CD14-positive monocyte (primary cell): ENCODE results near the gene SLC37A1. TPM values are rescaled to one million over a fixed set of nuclear protein-coding genes. Genes with fewer than 3 reads are reported as not detected.
A peak's percentile ranks its signal among the peaks of the same experiment; 100 is the strongest.

Experiments used
- DNase-seq, 3 donors: peaks; one replicate each; pipeline ENCODE4 v3.0.0-alpha.2; 2011 to 2022
- H2AFZ ChIP-seq: 2 replicates; pipeline ENCODE4 v1.6.0; 2012; ENCODE audit warnings: mild to moderate bottlenecking, low read depth, low read length, inconsistent platforms; ENCODE audit not compliant: insufficient read depth, poor library complexity, severe bottlenecking
- H3K27ac ChIP-seq, 2 donors: 1 replicate in 1 of 2; 2 replicates in 1 of 2; pipeline ENCODE4 v1.5.1; 2012 to 2013; ENCODE audit warnings: low read length in 2 of 2, control low read depth in 1 of 2, inconsistent platforms in 1 of 2, low read depth in 1 of 2, mild to moderate bottlenecking in 1 of 2
- H3K27me3 ChIP-seq, 2 donors: one replicate each; pipeline versions ENCODE4 v1.6.0 to v1.6.1; 2011 to 2013; ENCODE audit warnings: low read length in 2 of 2; ENCODE audit not compliant: control insufficient read depth in 2 of 2, insufficient read depth in 2 of 2
- H3K36me3 ChIP-seq, 2 donors: replicated peaks in 1 of 2; 1 replicate in 1 of 2; 2 replicates in 1 of 2; pipeline versions ENCODE4 v1.5.1 to v1.6.1; 2012 to 2013; ENCODE audit warnings: low read length in 2 of 2, control low read depth in 1 of 2, inconsistent platforms in 1 of 2, mild to moderate bottlenecking in 1 of 2; ENCODE audit not compliant: insufficient read depth in 2 of 2, control insufficient read depth in 1 of 2
- H3K4me1 ChIP-seq, 2 donors: 1 replicate in 1 of 2; 2 replicates in 1 of 2; pipeline versions ENCODE4 v1.5.1 to v1.6.1; 2012 to 2013; ENCODE audit warnings: low read length in 2 of 2, control low read depth in 1 of 2, inconsistent platforms in 1 of 2, mild to moderate bottlenecking in 1 of 2, moderate library complexity in 1 of 2; ENCODE audit not compliant: insufficient read depth in 2 of 2, control insufficient read depth in 1 of 2
- H3K4me2 ChIP-seq: replicated peaks from 2 replicates; pipeline ENCODE3; 2012; ENCODE audit warnings: low read length, moderate library complexity, mild to moderate bottlenecking; ENCODE audit not compliant: poor library complexity, severe bottlenecking; ENCODE audit errors: extremely low read depth
- H3K4me3 ChIP-seq, 3 experiments: fragments of 200-600 bp in 1 of 3; sonication (generic) in 1 of 3; replicated peaks in 1 of 3; 1 replicate in 2 of 3; 2 replicates in 1 of 3; pipeline ENCODE4 v1.5.1; 2011 to 2013; ENCODE audit warnings: low read length in 3 of 3, mild to moderate bottlenecking in 3 of 3, control low read depth in 2 of 3, low read depth in 2 of 3, inconsistent platforms in 1 of 3, moderate library complexity in 1 of 3
- H3K79me2 ChIP-seq: 2 replicates; pipeline ENCODE4 v1.6.0; 2012; ENCODE audit warnings: mild to moderate bottlenecking, control low read depth, inconsistent platforms, low read length, moderate library complexity; ENCODE audit not compliant: insufficient read depth
- H3K9ac ChIP-seq: 2 replicates; pipeline ENCODE4 v1.6.0; 2017; ENCODE audit warnings: low read length, mild to moderate bottlenecking; ENCODE audit not compliant: insufficient read depth, poor library complexity, severe bottlenecking
- H3K9me3 ChIP-seq, 2 donors: replicated peaks in 1 of 2; 1 replicate in 1 of 2; 2 replicates in 1 of 2; pipeline versions ENCODE4 v1.5.1 to v1.6.1; 2012 to 2013; ENCODE audit warnings: low read length in 2 of 2, control low read depth in 1 of 2; ENCODE audit not compliant: control insufficient read depth in 1 of 2, insufficient read depth in 1 of 2
- H4K20me1 ChIP-seq: 2 replicates; pipeline ENCODE4 v1.6.0; 2012; ENCODE audit warnings: mild to moderate bottlenecking, low read length, control low read depth, moderate library complexity; ENCODE audit not compliant: insufficient read depth
- H3K27ac Mint-ChIP-seq, 7 donors: one replicate each; pipeline ENCODE4 v1.8.0; 2020; ENCODE audit warnings: mild to moderate bottlenecking in 7 of 7, mixed read lengths in 7 of 7, moderate library complexity in 6 of 7, inconsistent platforms in 2 of 7
- H3K27me3 Mint-ChIP-seq, 3 donors: one replicate each; pipeline ENCODE4 v1.8.0; 2021 to 2022; ENCODE audit warnings: low read depth in 3 of 3, mild to moderate bottlenecking in 3 of 3, mixed read lengths in 3 of 3, moderate library complexity in 3 of 3, inconsistent platforms in 1 of 3
- H3K36me3 Mint-ChIP-seq, 2 donors: one replicate each; pipeline ENCODE4 v1.8.0; 2020; ENCODE audit warnings: mixed read lengths in 2 of 2, inconsistent platforms in 1 of 2, mild to moderate bottlenecking in 1 of 2
- H3K4me1 Mint-ChIP-seq: one replicate; pipeline ENCODE4 v1.8.0; 2020; ENCODE audit warnings: mild to moderate bottlenecking, mixed read lengths
- H3K4me3 Mint-ChIP-seq, 2 donors: one replicate each; pipeline ENCODE4 v1.8.0; 2020; ENCODE audit warnings: mild to moderate bottlenecking in 2 of 2, mixed read lengths in 2 of 2, moderate library complexity in 1 of 2
- H3K9me3 Mint-ChIP-seq, 7 donors: one replicate each; pipeline ENCODE4 v1.8.0; 2020 to 2022; ENCODE audit warnings: mixed read lengths in 7 of 7, mild to moderate bottlenecking in 6 of 7, moderate library complexity in 6 of 7, inconsistent platforms in 2 of 7
- WGBS: methylation state at CpG from one replicate; pipeline ENCODE4 v1.1.5; 2013; ENCODE audit warnings: missing lambda C conversion rate; ENCODE audit not compliant: insufficient coverage; 5-methylcytosine and 5-hydroxymethylcytosine counted together
- intact Hi-C, 2 donors: fragments of 100-400 bp; cut with micrococcal nuclease; formaldehyde crosslinking; loops; one replicate each; pipeline versions ENCODE4 v1.15.0 to v1.15.1; 2023
- polyA plus RNA-seq, 3 donors: library from polyadenylated mRNA; depleted of rRNA in 1 of 3; unstranded in 2 of 3; stranded (reverse) in 1 of 3; fragments of 300-500 nt in 2 of 3; fragments of >200 nt in 1 of 3; fragmentation: Illumina TruSeq in 2 of 3; gene quantifications; 1 replicate in 2 of 3; 2 replicates in 1 of 3; pipeline ENCODE4 v1.2.3, GENCODE V29; 2012 to 2021
- TF ChIP-seq, protein P1 (sequence below): fragments of 200-600 bp; IDR thresholded peaks from one replicate; pipeline ENCODE4 v1.8.0; 2022; ENCODE audit warnings: antibody characterized with exemption, mild to moderate bottlenecking

Gene SLC37A1
- polyA plus RNA-seq, 3 donors, result 2.7 to 12.4 (median 4.3) TPM

DNA sequence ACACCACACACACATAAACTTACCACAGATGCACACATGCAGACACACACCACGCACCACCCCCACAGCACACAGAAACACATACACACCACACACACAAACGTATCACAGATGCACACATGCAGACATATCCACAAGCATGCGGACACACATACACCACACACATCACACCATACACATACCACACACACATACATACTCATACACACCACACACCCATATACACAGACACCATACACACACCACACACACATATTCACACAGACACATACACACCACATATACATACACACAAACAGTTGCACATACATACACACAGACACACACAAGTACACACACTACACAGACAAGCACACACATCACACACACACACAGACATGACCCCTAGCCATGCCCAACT lies 102.3 kb downstream of the SLC37A1 start:
- intact Hi-C loops, result no loop called here

GRCh38 chr21:42616446-42616845 lies 102.8 kb downstream of the SLC37A1 start:
- H3K27me3 Mint-ChIP-seq, result peaks cover 0 to 4% (median 3%) of the 10 kb centered on the region in 3 donors
- Histone ChIP-seq H4K20me1 (no peaks in the 10 kb centered on the region), H3K27ac (no peak overlapping the region), H3K9ac (peak overlapping the region; percentile 8), H3K4me1 (peaks cover 5 to 6% of the 10 kb centered on the region in 2 donors), H3K4me2 (peak overlapping the region; percentile 44), H2AFZ (peak overlapping the region; percentile 46), H3K4me3 (peak overlapping the region in 1 of 3 experiments; percentile 38), H3K36me3 (no peaks in the 10 kb centered on the region), H3K27me3 (peaks cover 0 to 6% of the 10 kb centered on the region in 2 donors), H3K9me3 (peaks cover 0 to 7% of the 10 kb centered on the region in 2 donors), H3K79me2 (no peaks in the 10 kb centered on the region)
- intact Hi-C loops, result no loop called here
- peaks cover 0 to 10% (median 5%) of the 10 kb centered on the region in 7 donors for H3K9me3 Mint-ChIP-seq
- TF ChIP-seq, protein P1, sequence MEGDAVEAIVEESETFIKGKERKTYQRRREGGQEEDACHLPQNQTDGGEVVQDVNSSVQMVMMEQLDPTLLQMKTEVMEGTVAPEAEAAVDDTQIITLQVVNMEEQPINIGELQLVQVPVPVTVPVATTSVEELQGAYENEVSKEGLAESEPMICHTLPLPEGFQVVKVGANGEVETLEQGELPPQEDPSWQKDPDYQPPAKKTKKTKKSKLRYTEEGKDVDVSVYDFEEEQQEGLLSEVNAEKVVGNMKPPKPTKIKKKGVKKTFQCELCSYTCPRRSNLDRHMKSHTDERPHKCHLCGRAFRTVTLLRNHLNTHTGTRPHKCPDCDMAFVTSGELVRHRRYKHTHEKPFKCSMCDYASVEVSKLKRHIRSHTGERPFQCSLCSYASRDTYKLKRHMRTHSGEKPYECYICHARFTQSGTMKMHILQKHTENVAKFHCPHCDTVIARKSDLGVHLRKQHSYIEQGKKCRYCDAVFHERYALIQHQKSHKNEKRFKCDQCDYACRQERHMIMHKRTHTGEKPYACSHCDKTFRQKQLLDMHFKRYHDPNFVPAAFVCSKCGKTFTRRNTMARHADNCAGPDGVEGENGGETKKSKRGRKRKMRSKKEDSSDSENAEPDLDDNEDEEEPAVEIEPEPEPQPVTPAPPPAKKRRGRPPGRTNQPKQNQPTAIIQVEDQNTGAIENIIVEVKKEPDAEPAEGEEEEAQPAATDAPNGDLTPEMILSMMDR, result no peak
- DNase-seq, result no peak
- no peak overlapping the region for H3K27ac Mint-ChIP-seq
- WGBS, result 15% methylated on average over 14 of the region's 18 CpGs
- no peaks in the 10 kb centered on the region for H3K36me3 Mint-ChIP-seq
- no peaks in the 10 kb centered on the region for H3K4me1 Mint-ChIP-seq
- H3K4me3 Mint-ChIP-seq, result no peak overlapping the region

More for the DNA sequence above, 102.3 kb downstream of the SLC37A1 start:
- no peaks in the 10 kb centered on the region for H3K79me2 ChIP-seq
- H3K4me3 Mint-ChIP-seq, result no peak overlapping the region
- H3K36me3 Mint-ChIP-seq, result no peaks in the 10 kb centered on the region
- no peaks in the 10 kb centered on the region for H3K4me1 Mint-ChIP-seq
- no peaks in the 10 kb centered on the region for H4K20me1 ChIP-seq
- peak overlapping the region; percentile 44 for H3K4me2 ChIP-seq
- H3K4me3 ChIP-seq, result no peak overlapping the region
- H3K4me1 ChIP-seq, result peaks cover 5 to 6% of the 10 kb centered on the region in 2 donors
- TF ChIP-seq, protein P1, result no peak
- H3K27ac Mint-ChIP-seq, result no peak overlapping the region
- H3K27me3 Mint-ChIP-seq, result peaks cover 0 to 4% (median 3%) of the 10 kb centered on the region in 3 donors
- H3K36me3 ChIP-seq, result no peaks in the 10 kb centered on the region
- peaks cover 0 to 10% (median 6%) of the 10 kb centered on the region in 7 donors for H3K9me3 Mint-ChIP-seq
- peaks cover 0 to 6% of the 10 kb centered on the region in 2 donors for H3K27me3 ChIP-seq
- H3K9me3 ChIP-seq, result peaks cover 0 to 8% of the 10 kb centered on the region in 2 donors
- H3K27ac ChIP-seq, result no peak overlapping the region
- WGBS, result 65% methylated on average over 3 of the region's 3 CpGs
- DNase-seq, result no peak
- no peak overlapping the region for H3K9ac ChIP-seq
- peak overlapping the region; percentile 46 for H2AFZ ChIP-seq
